ENCODE measurements around the gene PLXDC1. TPM values are rescaled to one million over a fixed set of nuclear protein-coding genes. Genes with fewer than 3 reads are reported as not detected.
A peak's percentile ranks its signal among the peaks of the same experiment; 100 is the strongest.

Gene PLXDC1
- total RNA-seq, 1 donor from 2014 or later = 37.4 TPM

- H3K27ac Mint-ChIP-seq (ENCODE audit: unreplicated experiment) = peak overlapping the region; percentile 57
- DNase-seq (ENCODE audit: low spot score) = no peak
- H3K9me3 Mint-ChIP-seq (ENCODE audit: low read depth) = no peaks in the 10 kb centered on the region
- H3K36me3 Mint-ChIP-seq (ENCODE audit: low read depth) = peaks cover 3% of the 10 kb centered on the region
- no peak for TF ChIP-seq CTCF (IDR thresholded peaks at IDR 0.05)
- H3K27me3 Mint-ChIP-seq (ENCODE audit: low read depth) = peaks cover 5% of the 10 kb centered on the region
- H3K4me1 Mint-ChIP-seq (ENCODE audit: low read depth) = peaks cover 33% of the 10 kb centered on the region
- H3K4me3 Mint-ChIP-seq (ENCODE audit: unreplicated experiment) = no peak overlapping the region
These were observed 70.9 kb downstream of the PLXDC1 start for GRCh38 chr17:39080421-39081078.

- peaks cover 2% of the 10 kb centered on the region for H3K36me3 Mint-ChIP-seq (ENCODE audit: low read depth)
- H3K9me3 Mint-ChIP-seq (ENCODE audit: low read depth) = no peaks in the 10 kb centered on the region
- no peak for DNase-seq (ENCODE audit: low spot score)
- H3K4me3 Mint-ChIP-seq (ENCODE audit: unreplicated experiment) = no peak overlapping the region
- no peak overlapping the region for H3K27ac Mint-ChIP-seq (ENCODE audit: unreplicated experiment)
- no peak for TF ChIP-seq CTCF (IDR thresholded peaks at IDR 0.05)
- peaks cover 33% of the 10 kb centered on the region for H3K4me1 Mint-ChIP-seq (ENCODE audit: low read depth)
- peaks cover under 1% of the 10 kb centered on the region for H3K27me3 Mint-ChIP-seq (ENCODE audit: low read depth)
These were observed 71.6 kb downstream of the PLXDC1 start for GRCh38 chr17:39079836-39080235.

GRCh38 chr17:39077866-39078265 lies 73.6 kb downstream of the PLXDC1 start:
- Mint-ChIP-seq H3K36me3 (ENCODE audit: low read depth) (peaks cover 5% of the 10 kb centered on the region), H3K27ac (ENCODE audit: unreplicated experiment) (no peak overlapping the region), H3K9me3 (ENCODE audit: low read depth) (no peaks in the 10 kb centered on the region), H3K4me3 (ENCODE audit: unreplicated experiment) (no peak overlapping the region), H3K4me1 (ENCODE audit: low read depth) (peaks cover 31% of the 10 kb centered on the region), H3K27me3 (ENCODE audit: low read depth) (no peaks in the 10 kb centered on the region)
- no peak for DNase-seq (ENCODE audit: low spot score)
- peak; percentile 43 for TF ChIP-seq CTCF (IDR thresholded peaks at IDR 0.05)

- Mint-ChIP-seq H3K36me3 (ENCODE audit: low read depth) (peaks cover 5% of the 10 kb centered on the region), H3K9me3 (ENCODE audit: low read depth) (no peaks in the 10 kb centered on the region), H3K27me3 (ENCODE audit: low read depth) (no peaks in the 10 kb centered on the region), H3K4me3 (ENCODE audit: unreplicated experiment) (no peak overlapping the region), H3K4me1 (ENCODE audit: low read depth) (peaks cover 25% of the 10 kb centered on the region), H3K27ac (ENCODE audit: unreplicated experiment) (no peak overlapping the region)
- no peak for TF ChIP-seq CTCF (IDR thresholded peaks at IDR 0.05)
- no peak for DNase-seq (ENCODE audit: low spot score)
These were observed 74.2 kb downstream of the PLXDC1 start for GRCh38 chr17:39077252-39077651.

- H3K36me3 Mint-ChIP-seq (ENCODE audit: low read depth) = peaks cover 5% of the 10 kb centered on the region
- DNase-seq (ENCODE audit: low spot score) = no peak
These were observed 76.8 kb downstream of the PLXDC1 start for GRCh38 chr17:39074676-39075075.

More at GRCh38 chr17:39074676-39075075, 76.8 kb downstream of the PLXDC1 start:
- Mint-ChIP-seq H3K9me3 (ENCODE audit: low read depth) (no peaks in the 10 kb centered on the region), H3K27me3 (ENCODE audit: low read depth) (no peaks in the 10 kb centered on the region), H3K4me3 (ENCODE audit: unreplicated experiment) (no peak overlapping the region), H3K4me1 (ENCODE audit: low read depth) (peaks cover 10% of the 10 kb centered on the region), H3K27ac (ENCODE audit: unreplicated experiment) (no peak overlapping the region)
- no peak for TF ChIP-seq CTCF (IDR thresholded peaks at IDR 0.05)

Measured in chondrocyte (in vitro differentiated cells).